Gastroesophageal sphincter (tissue), 3 donors: ENCODE measurements around the gene ADAM22.
"Not testable (repeated sequence)": the region's sequence is repeated elsewhere in the genome, so short reads cannot be mapped to it uniquely, and the experiment has no call there.

Experiments used
- EP300 ChIP-seq: sonication (generic); formaldehyde crosslinking; IDR thresholded peaks from one replicate; pipeline ENCODE4 v1.6.1; 2017; ENCODE audit warnings: antibody characterized with exemption, mild to moderate bottlenecking
- POLR2A ChIP-seq, 2 donors: fragments of 450-650 bp; IDR thresholded peaks; one replicate each; pipeline ENCODE4 v1.6.1; 2017; ENCODE audit warnings: antibody characterized with exemption in 2 of 2, mild to moderate bottlenecking in 2 of 2, moderate library complexity in 1 of 2
- TF ChIP-seq, protein P1 (sequence below), 4 experiments: fragments of 200-600 bp in 2 of 4; fragments of 450-650 bp in 2 of 4; sonication (generic) in 1 of 4; IDR thresholded peaks; one replicate each; pipeline ENCODE4 v1.5.1; 2017 to 2019; ENCODE audit warnings: antibody characterized with exemption in 4 of 4, mild to moderate bottlenecking in 2 of 4, moderate library complexity in 2 of 4

DNA sequence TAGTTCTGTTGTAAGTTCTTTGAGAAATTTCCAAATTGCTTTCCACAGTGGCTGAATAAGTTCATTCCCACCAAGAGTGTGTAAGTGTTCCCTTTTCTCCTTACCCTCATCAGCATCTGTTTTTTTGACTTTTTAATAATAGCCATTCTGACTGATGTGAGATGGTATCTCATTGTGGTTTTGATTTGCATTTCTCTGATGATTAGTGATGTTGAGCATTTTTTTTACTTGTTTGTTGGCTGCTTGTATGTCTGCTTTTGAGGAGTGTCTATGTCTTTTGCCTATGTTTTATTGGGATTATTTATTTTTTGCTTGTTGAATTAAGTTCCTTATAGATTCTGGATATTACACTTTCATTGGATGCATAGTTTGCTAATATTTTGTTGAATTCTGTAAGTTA lies 11.9 kb downstream of the ADAM22 start:
- TF ChIP-seq, protein P1, sequence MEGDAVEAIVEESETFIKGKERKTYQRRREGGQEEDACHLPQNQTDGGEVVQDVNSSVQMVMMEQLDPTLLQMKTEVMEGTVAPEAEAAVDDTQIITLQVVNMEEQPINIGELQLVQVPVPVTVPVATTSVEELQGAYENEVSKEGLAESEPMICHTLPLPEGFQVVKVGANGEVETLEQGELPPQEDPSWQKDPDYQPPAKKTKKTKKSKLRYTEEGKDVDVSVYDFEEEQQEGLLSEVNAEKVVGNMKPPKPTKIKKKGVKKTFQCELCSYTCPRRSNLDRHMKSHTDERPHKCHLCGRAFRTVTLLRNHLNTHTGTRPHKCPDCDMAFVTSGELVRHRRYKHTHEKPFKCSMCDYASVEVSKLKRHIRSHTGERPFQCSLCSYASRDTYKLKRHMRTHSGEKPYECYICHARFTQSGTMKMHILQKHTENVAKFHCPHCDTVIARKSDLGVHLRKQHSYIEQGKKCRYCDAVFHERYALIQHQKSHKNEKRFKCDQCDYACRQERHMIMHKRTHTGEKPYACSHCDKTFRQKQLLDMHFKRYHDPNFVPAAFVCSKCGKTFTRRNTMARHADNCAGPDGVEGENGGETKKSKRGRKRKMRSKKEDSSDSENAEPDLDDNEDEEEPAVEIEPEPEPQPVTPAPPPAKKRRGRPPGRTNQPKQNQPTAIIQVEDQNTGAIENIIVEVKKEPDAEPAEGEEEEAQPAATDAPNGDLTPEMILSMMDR (IDR thresholded peaks at IDR 0.05): not testable (repeated sequence)
- TF ChIP-seq EP300; POLR2A (IDR thresholded peaks at IDR 0.05): not testable (repeated sequence)
